OCI-LY3 (cell line): ENCODE results near the gene SUCLA2.

ENCODE experiments used
- CTCF ChIP-seq: fragments of 200-600, 300-600 bp; sonication (generic); IDR thresholded peaks from 2 replicates; pipeline ENCODE4 v1.5.1; 2014; ENCODE audit warnings: antibody characterized with exemption, low read length, low read depth
- EZH2phosphoT487 ChIP-seq: fragments of 200-600 bp; shearing (Covaris generic); IDR thresholded peaks from 2 replicates; pipeline ENCODE4 v1.6.1; 2018; ENCODE audit warnings: antibody characterized with exemption, mixed run types, low read depth

- TF ChIP-seq CTCF (no peak), EZH2phosphoT487 (no peak)
Observed at GRCh38 chr13:48043789-48044503, 42.9 kb upstream of the SUCLA2 start.
